Measurements from ENCODE around the gene AOPEP.

GRCh38 chr9:95022657-95023056 is 296.2 kb downstream of the AOPEP start:
- TF ChIP-seq E2F5 (CRISPR knock-in tag; IDR thresholded peaks at IDR 0.05), result no peak
- no peak for TF ChIP-seq AFF4 (CRISPR knock-in tag; IDR thresholded peaks at IDR 0.05; ENCODE audit: borderline replicate concordance)
- TF ChIP-seq CTCF (IDR thresholded peaks at IDR 0.05), result no peak
- TF ChIP-seq NR1H2 (CRISPR knock-in tag; IDR thresholded peaks at IDR 0.05), result no peak
- no peak for TF ChIP-seq PREB (CRISPR knock-in tag; IDR thresholded peaks at IDR 0.05; ENCODE audit: borderline replicate concordance)
- TF ChIP-seq CDX4 (CRISPR knock-in tag; IDR thresholded peaks at IDR 0.05; ENCODE audit: borderline replicate concordance), result no peak
- no peak for TF ChIP-seq USF2 (CRISPR knock-in tag; IDR thresholded peaks at IDR 0.05)
- no peak for TF ChIP-seq JUN (CRISPR knock-in tag; IDR thresholded peaks at IDR 0.05)
- no peak for TF ChIP-seq SP1 (CRISPR knock-in tag; conservative IDR thresholded peaks at IDR 0.05)
- no peak for TF ChIP-seq NR2C2 (CRISPR knock-in tag; IDR thresholded peaks at IDR 0.05)
- no peak for TF ChIP-seq TP53 (CRISPR knock-in tag; IDR thresholded peaks at IDR 0.05)
- no peak for TF ChIP-seq MYBL2 (CRISPR knock-in tag; IDR thresholded peaks at IDR 0.05)
- no peak for TF ChIP-seq E2F1 (CRISPR knock-in tag; IDR thresholded peaks at IDR 0.05)

Measured in WTC11 (cell line).